Lower leg skin (tissue), 4 donors: ENCODE measurements around the gene EIF2B1. TPM values are rescaled to one million over a fixed set of nuclear protein-coding genes. Genes with fewer than 3 reads are reported as not detected.

Source experiments
- DNase-seq, 2 donors: peaks; one replicate each; pipeline ENCODE4 v3.0.0-alpha.2; 2019; ENCODE audit warnings: low spot score in 2 of 2
- H3K4me3 ChIP-seq: fragments of 200-600 bp; sonication (generic); 2 replicates; pipeline ENCODE4 v1.5.1; 2017; ENCODE audit warnings: mild to moderate bottlenecking, low read depth; ENCODE audit not compliant: poor library complexity, severe bottlenecking
- POLR2A ChIP-seq, 2 donors: fragments of 450-650 bp; IDR thresholded peaks; one replicate each; pipeline ENCODE4 v1.6.1; 2016 to 2017; ENCODE audit warnings: antibody characterized with exemption in 2 of 2, mild to moderate bottlenecking in 1 of 2, moderate library complexity in 1 of 2
- WGBS, 2 donors: methylation state at CpG; one replicate each; pipeline ENCODE4 v1.1.5; 2018; 5-methylcytosine and 5-hydroxymethylcytosine counted together
- intact Hi-C: fragments of 100-400 bp; cut with DNase I; formaldehyde crosslinking; loops from one replicate; pipeline ENCODE4 v1.15.0; 2023; ENCODE audit warnings: low total_unique reads
- total RNA-seq, 4 donors: library from RNA; depleted of rRNA; stranded (reverse); fragments of >200 nt; gene quantifications; one replicate each; pipeline ENCODE4 v1.1.0, GENCODE V29; 2016
- TF ChIP-seq, protein P1 (sequence below), 3 donors: fragments of 450-650 bp; IDR thresholded peaks; one replicate each; pipeline ENCODE4 v1.5.1; 2016; ENCODE audit warnings: antibody characterized with exemption in 3 of 3, mild to moderate bottlenecking in 3 of 3, moderate library complexity in 2 of 3

EIF2B1 gene
- total RNA-seq, 4 donors from 2014 or later = 131 to 159 (median 146) TPM

- intact Hi-C loops = no loop called here
- DNase-seq = no peak
- H3K4me3 ChIP-seq = no peak overlapping the region
- 85 to 92% methylated on average over 4 of the region's 4 CpGs for WGBS, 2 donors
- no peak for TF ChIP-seq POLR2A (IDR thresholded peaks at IDR 0.05)
- TF ChIP-seq, protein P1, sequence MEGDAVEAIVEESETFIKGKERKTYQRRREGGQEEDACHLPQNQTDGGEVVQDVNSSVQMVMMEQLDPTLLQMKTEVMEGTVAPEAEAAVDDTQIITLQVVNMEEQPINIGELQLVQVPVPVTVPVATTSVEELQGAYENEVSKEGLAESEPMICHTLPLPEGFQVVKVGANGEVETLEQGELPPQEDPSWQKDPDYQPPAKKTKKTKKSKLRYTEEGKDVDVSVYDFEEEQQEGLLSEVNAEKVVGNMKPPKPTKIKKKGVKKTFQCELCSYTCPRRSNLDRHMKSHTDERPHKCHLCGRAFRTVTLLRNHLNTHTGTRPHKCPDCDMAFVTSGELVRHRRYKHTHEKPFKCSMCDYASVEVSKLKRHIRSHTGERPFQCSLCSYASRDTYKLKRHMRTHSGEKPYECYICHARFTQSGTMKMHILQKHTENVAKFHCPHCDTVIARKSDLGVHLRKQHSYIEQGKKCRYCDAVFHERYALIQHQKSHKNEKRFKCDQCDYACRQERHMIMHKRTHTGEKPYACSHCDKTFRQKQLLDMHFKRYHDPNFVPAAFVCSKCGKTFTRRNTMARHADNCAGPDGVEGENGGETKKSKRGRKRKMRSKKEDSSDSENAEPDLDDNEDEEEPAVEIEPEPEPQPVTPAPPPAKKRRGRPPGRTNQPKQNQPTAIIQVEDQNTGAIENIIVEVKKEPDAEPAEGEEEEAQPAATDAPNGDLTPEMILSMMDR (IDR thresholded peaks at IDR 0.05) = no peak
Observed at GRCh38 chr12:123656392-123656791, 22.9 kb upstream of the EIF2B1 start.

DNA sequence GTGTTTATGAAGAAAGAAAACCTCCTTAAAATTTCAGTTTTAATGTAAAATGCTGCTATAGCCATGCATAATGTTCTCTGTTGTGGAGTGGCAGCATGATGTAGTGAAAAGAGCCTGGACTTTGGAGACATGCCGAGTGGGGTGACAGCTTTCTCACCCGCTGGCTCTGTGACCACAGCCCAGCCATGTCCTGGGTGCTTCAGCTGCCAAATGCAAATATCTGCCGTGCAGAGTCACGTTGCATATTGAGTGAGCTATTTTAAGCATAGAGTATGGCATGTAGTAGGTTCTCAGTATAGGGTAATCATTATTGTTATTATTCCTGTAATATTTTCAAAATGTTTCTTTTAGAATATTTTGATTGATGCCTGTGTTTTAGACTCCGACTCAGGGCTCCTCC is 21.9 kb upstream of the EIF2B1 start:
- H3K4me3 ChIP-seq = no peak overlapping the region
- DNase-seq = no peak
- TF ChIP-seq POLR2A (IDR thresholded peaks at IDR 0.05) = no peak
- TF ChIP-seq, protein P1 (IDR thresholded peaks at IDR 0.05) = no peak
- intact Hi-C loops = no loop called here
- WGBS, 2 donors = 71 to 77% methylated on average over 5 of the region's 5 CpGs

GRCh38 chr12:123654129-123654701 is 20.7 kb upstream of the EIF2B1 start:
- DNase-seq = no peak
- TF ChIP-seq POLR2A (IDR thresholded peaks at IDR 0.05) = no peak
- TF ChIP-seq, protein P1 (IDR thresholded peaks at IDR 0.05) = no peak
- 91 to 94% methylated on average over 4 of the region's 4 CpGs for WGBS, 2 donors
- intact Hi-C loops = no loop called here
- no peak overlapping the region for H3K4me3 ChIP-seq

GRCh38 chr12:123648401-123648800 is 14.9 kb upstream of the EIF2B1 start:
- WGBS, 2 donors = 79 to 83% methylated on average over 5 of the region's 5 CpGs
- H3K4me3 ChIP-seq = no peak overlapping the region
- intact Hi-C loops = no loop called here
- no peak for DNase-seq
- TF ChIP-seq, protein P1 (IDR thresholded peaks at IDR 0.05) = no peak
- TF ChIP-seq POLR2A (IDR thresholded peaks at IDR 0.05) = no peak

DNA sequence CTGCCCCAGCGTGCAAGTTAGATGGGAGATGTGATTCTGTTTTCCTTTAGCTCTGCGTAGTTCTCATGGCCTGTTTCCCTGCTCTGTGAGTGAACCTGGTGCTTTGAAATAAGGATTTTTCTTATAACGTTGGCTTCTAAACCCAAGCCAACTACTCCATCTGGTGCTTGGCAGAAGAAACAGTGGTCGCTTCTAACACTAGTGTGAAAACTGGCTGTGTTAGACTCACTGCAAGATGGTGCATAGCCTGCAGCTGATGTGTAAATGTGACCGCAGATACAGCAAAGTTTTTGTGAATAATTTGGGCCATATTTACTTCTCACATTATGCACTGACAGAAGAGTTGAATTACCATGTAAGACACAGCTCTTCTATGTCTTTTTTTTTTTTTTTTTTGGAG is 12.4 kb upstream of the EIF2B1 start:
- no peak for DNase-seq
- H3K4me3 ChIP-seq = no peak overlapping the region
- TF ChIP-seq, protein P1 (IDR thresholded peaks at IDR 0.05) = no peak
- TF ChIP-seq POLR2A (IDR thresholded peaks at IDR 0.05) = no peak
- intact Hi-C loops = no loop called here
- 69 to 76% methylated on average over 5 of the region's 5 CpGs for WGBS, 2 donors

- TF ChIP-seq POLR2A (IDR thresholded peaks at IDR 0.05) = no peak
- TF ChIP-seq, protein P1 (IDR thresholded peaks at IDR 0.05) = no peak
- intact Hi-C loops = no loop called here
- DNase-seq = no peak
- H3K4me3 ChIP-seq = no peak overlapping the region
- WGBS, 2 donors = 94 to 97% methylated on average over 3 of the region's 3 CpGs
Observed at GRCh38 chr12:123645380-123645779, 11.9 kb upstream of the EIF2B1 start.
